BE2C (cell line): ENCODE measurements around the gene FAM120A.

Experiments
- DNase-seq: peaks from one replicate; pipeline ENCODE4 v3.0.0-alpha.2; 2020
- H3K27me3 ChIP-seq: fragments of 250-450 bp; sonication (Bioruptor Pico); 2 replicates; pipeline ENCODE4 v1.5.1; 2020; ENCODE audit warnings: mild to moderate bottlenecking
- H3K36me3 ChIP-seq: fragments of 250-450 bp; sonication (Bioruptor Pico); 2 replicates; pipeline ENCODE4 v1.5.1; 2020; ENCODE audit warnings: mild to moderate bottlenecking
- H3K4me1 ChIP-seq: fragments of 250-450 bp; sonication (Bioruptor Pico); 2 replicates; pipeline ENCODE4 v1.5.1; 2020
- H3K4me3 ChIP-seq: 2 replicates; pipeline ENCODE4 v1.5.1; 2011; ENCODE audit warnings: low read depth, low read length
- H3K9me3 ChIP-seq: fragments of 250-450 bp; sonication (Bioruptor Pico); 2 replicates; pipeline ENCODE4 v1.5.1; 2020
- CTCF ChIP-seq: IDR thresholded peaks from 2 replicates; pipeline ENCODE4 v1.5.1; 2012; ENCODE audit warnings: mild to moderate bottlenecking, low read depth, low read length

The FAM120A gene

GRCh38 chr9:93440896-93441580 lies 10.4 kb upstream of the FAM120A start:
- Histone ChIP-seq H3K4me1 (no peaks in the 10 kb centered on the region), H3K4me3 (no peak overlapping the region), H3K9me3 (no peaks in the 10 kb centered on the region), H3K36me3 (no peaks in the 10 kb centered on the region), H3K27me3 (no peaks in the 10 kb centered on the region)
- TF ChIP-seq CTCF = no peak
- DNase-seq = no peak

DNA sequence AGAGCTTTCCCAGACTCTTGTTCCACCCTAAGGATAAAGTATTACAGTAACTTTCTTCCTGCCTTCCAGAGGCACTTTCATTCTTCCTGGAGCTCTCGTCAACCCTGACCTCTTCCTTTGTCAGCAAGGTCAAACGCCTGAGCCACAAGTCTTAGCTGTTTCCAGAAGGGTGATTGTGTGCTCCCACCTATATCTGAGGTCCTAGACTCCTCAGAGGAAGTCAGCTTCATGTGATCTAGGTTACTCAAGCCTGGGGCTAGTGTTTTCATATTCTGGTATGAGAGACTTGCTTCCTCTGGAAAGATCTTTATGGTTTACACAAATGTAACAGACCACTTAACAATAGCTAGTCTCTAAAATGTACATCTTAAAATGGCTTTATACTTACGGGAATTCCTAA lies 5.4 kb upstream of the FAM120A start:
- no peak for TF ChIP-seq CTCF
- H3K27me3 ChIP-seq = no peaks in the 10 kb centered on the region
- no peaks in the 10 kb centered on the region for H3K4me1 ChIP-seq
- H3K4me3 ChIP-seq = no peak overlapping the region
- DNase-seq = no peak
- H3K36me3 ChIP-seq = peaks cover 34% of the 10 kb centered on the region
- H3K9me3 ChIP-seq = no peaks in the 10 kb centered on the region

DNA sequence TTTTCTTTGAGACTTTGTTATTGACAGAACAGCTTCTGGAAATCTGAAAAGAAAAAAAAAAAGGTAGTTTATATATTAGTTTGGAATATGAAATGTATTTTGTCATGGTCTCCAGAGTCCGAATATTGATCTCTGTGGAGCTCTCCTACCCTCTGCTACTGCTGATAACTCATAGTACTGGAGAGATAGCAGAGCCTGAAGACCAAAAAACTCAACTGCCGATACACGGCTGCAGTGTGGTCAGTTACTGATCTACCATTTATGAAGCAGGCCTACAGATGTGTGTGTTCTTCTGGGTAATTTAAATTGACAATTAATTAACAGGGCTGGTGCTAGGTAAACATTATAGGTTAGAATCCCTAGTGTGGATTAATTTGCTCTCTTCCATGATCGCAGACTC lies 3.8 kb upstream of the FAM120A start:
- TF ChIP-seq CTCF = no peak
- H3K9me3 ChIP-seq = no peaks in the 10 kb centered on the region
- no peaks in the 10 kb centered on the region for H3K4me1 ChIP-seq
- DNase-seq = no peak
- H3K27me3 ChIP-seq = no peaks in the 10 kb centered on the region
- H3K4me3 ChIP-seq = no peak overlapping the region
- H3K36me3 ChIP-seq = peaks cover 40% of the 10 kb centered on the region

DNA sequence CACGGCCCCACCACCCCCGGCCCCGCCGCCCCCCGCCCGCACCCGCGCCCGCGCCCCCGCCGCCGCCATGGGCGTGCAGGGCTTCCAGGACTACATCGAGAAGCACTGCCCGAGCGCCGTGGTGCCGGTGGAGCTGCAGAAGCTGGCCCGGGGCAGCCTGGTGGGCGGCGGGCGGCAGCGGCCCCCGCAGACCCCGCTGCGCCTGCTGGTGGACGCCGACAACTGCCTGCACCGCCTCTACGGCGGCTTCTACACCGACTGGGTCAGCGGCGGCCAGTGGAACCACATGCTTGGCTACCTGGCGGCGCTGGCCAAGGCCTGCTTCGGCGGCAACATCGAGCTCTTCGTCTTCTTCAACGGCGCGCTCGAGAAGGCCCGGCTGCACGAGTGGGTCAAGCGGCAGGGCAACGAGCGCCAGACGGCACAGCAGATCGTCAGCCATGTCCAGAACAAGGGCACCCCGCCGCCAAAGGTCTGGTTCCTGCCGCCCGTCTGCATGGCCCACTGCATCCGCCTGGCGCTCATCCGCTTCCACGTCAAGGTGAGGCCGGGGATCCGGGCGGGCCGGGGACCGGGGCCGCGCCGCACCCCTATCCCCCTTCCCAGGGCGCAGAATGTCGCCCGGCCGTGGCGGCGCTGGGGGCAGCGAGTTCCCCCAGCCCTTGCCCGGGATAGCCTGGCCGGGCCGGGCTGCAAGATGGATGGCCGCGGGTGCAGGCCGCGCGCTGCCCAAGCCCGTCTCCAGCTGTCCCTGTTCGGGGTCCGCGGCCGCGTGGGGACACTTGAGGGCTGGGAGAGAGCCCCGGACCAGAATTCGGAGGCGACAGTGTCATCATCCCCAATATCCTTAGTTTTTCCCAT lies 594 bp downstream of the FAM120A start:
- Histone ChIP-seq H3K4me1 (no peaks in the 10 kb centered on the region), H3K4me3 (peak overlapping the region; percentile 97), H3K27me3 (no peaks in the 10 kb centered on the region), H3K36me3 (peaks cover 47% of the 10 kb centered on the region), H3K9me3 (no peaks in the 10 kb centered on the region)
- no peak for TF ChIP-seq CTCF
- peak; percentile 63 for DNase-seq

- no peaks in the 10 kb centered on the region for H3K4me1 ChIP-seq
- H3K36me3 ChIP-seq = peaks cover 41% of the 10 kb centered on the region
- peak overlapping the region; percentile 97 for H3K4me3 ChIP-seq
- no peaks in the 10 kb centered on the region for H3K9me3 ChIP-seq
- TF ChIP-seq CTCF = no peak
- peak; percentile 22 for DNase-seq
- no peaks in the 10 kb centered on the region for H3K27me3 ChIP-seq
These were observed 1.2 kb downstream of the FAM120A start for GRCh38 chr9:93452710-93453046.
